ENCODE results near the gene ZNF808.
A peak's percentile ranks its signal among the peaks of the same experiment; 100 is the strongest.
"Not testable (repeated sequence)": the region's sequence is repeated elsewhere in the genome, so short reads cannot be mapped to it uniquely, and the experiment has no call there.

ZNF808 gene

GRCh38 chr19:52535771-52536447 lies 8.4 kb downstream of the ZNF808 start:
- DNase-seq (ENCODE audit: low read depth) = peak; percentile 81

- DNase-seq (ENCODE audit: low read depth) = peak; percentile 38
Observed at GRCh38 chr19:52536448-52536800, 9.0 kb downstream of the ZNF808 start.

GRCh38 chr19:52538815-52539214 lies 11.3 kb downstream of the ZNF808 start:
- DNase-seq (ENCODE audit: low read depth) = not testable (repeated sequence)

GRCh38 chr19:52541176-52541575 lies 13.7 kb downstream of the ZNF808 start:
- not testable (repeated sequence) for DNase-seq (ENCODE audit: low read depth)

- no peak for DNase-seq (ENCODE audit: low read depth)
Observed at GRCh38 chr19:52541608-52542007, 14.1 kb downstream of the ZNF808 start.

- DNase-seq (ENCODE audit: low read depth) = not testable (repeated sequence)
Observed at GRCh38 chr19:52542541-52542940, 15.1 kb downstream of the ZNF808 start.

- no peak for DNase-seq (ENCODE audit: low read depth)
Observed at GRCh38 chr19:52542984-52543664, 15.7 kb downstream of the ZNF808 start.

GRCh38 chr19:52554216-52554971 lies 26.9 kb downstream of the ZNF808 start:
- no peak for DNase-seq (ENCODE audit: low read depth)

GRCh38 chr19:52557231-52557995 lies 29.9 kb downstream of the ZNF808 start:
- no peak for DNase-seq (ENCODE audit: low read depth)

GRCh38 chr19:52558732-52559445 lies 31.4 kb downstream of the ZNF808 start:
- not testable (repeated sequence) for DNase-seq (ENCODE audit: low read depth)

GRCh38 chr19:52561611-52562010 lies 34.1 kb downstream of the ZNF808 start:
- DNase-seq (ENCODE audit: low read depth) = not testable (repeated sequence)

GRCh38 chr19:52566121-52566520 lies 38.7 kb downstream of the ZNF808 start:
- no peak for DNase-seq (ENCODE audit: low read depth)

- no peak for DNase-seq (ENCODE audit: low read depth)
Observed at GRCh38 chr19:52566588-52566987, 39.1 kb downstream of the ZNF808 start.

- no peak for DNase-seq (ENCODE audit: low read depth)
Observed at GRCh38 chr19:52567921-52568320, 40.5 kb downstream of the ZNF808 start.

GRCh38 chr19:52569638-52569999 lies 42.2 kb downstream of the ZNF808 start:
- DNase-seq (ENCODE audit: low read depth) = not testable (repeated sequence)

GRCh38 chr19:52570000-52570861 lies 42.8 kb downstream of the ZNF808 start, which contains the start of gene ZNF701:
Gene ZNF701 (plus strand): TSS chr19:52570287. CDS start chr19:52574148, 3,861 bp downstream.
- peak; percentile 84 for DNase-seq (ENCODE audit: low read depth)

GRCh38 chr19:52584736-52585440 lies 57.4 kb downstream of the ZNF808 start:
- no peak for DNase-seq (ENCODE audit: low read depth)

- no peak for DNase-seq (ENCODE audit: low read depth)
Observed at GRCh38 chr19:52585604-52586003, 58.1 kb downstream of the ZNF808 start.

GRCh38 chr19:52590728-52591127 lies 63.3 kb downstream of the ZNF808 start:
- no peak for DNase-seq (ENCODE audit: low read depth)

- DNase-seq (ENCODE audit: low read depth) = no peak
Observed at GRCh38 chr19:52592301-52592700, 64.8 kb downstream of the ZNF808 start.

All from T-helper 22 cell (primary cell).